ENCODE measurements around the gene DCT.

The DCT gene

GRCh38 chr13:94395860-94396259 lies 83.6 kb downstream of the DCT start:
- POLR2A ChIA-PET (ENCODE audit: low non-redundant PET): no interaction called here
- H3K27ac ChIP-seq: no peak overlapping the region
- CTCF ChIA-PET: no interaction called here
- no peak for TF ChIP-seq CTCF (conservative IDR thresholded peaks at IDR 0.05; ENCODE audit: low read depth)
- no peak for DNase-seq (ENCODE audit: low spot score)

DNA sequence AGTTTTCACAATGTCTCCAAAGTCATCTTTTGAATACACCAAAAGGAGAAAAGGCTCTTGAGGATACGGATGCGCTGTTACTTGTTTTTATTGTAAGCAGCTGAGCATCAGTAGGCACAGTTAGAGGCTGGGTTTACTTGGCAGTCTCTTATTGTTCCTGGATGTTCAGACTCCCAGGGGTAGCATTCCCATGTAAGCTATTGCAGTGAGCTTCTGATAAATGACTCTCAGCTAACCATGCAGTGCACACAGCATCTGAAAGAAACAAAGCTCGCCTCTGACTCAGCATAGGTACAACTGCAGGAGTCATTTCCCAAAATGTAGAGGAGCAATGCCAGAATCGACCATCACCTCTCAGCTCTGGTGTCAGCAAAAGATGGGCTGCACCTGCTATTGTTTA lies 84.8 kb downstream of the DCT start:
- CTCF ChIA-PET: no interaction called here
- no peak for DNase-seq (ENCODE audit: low spot score)
- TF ChIP-seq CTCF (conservative IDR thresholded peaks at IDR 0.05; ENCODE audit: low read depth): no peak
- no peak overlapping the region for H3K27ac ChIP-seq
- POLR2A ChIA-PET (ENCODE audit: low non-redundant PET): no interaction called here

- TF ChIP-seq CTCF (conservative IDR thresholded peaks at IDR 0.05; ENCODE audit: low read depth): no peak
- no peak overlapping the region for H3K27ac ChIP-seq
- DNase-seq (ENCODE audit: low spot score): no peak
- ChIA-PET CTCF (interaction anchor here (0.6 kb wide), 2 partner anchors 224 to 1053 kb away, joined by 3 to 4 read pairs; no protein-coding TSS in a partner anchor), POLR2A (ENCODE audit: low non-redundant PET) (no interaction called here)
These were observed 88.6 kb downstream of the DCT start for GRCh38 chr13:94390881-94391280.

DNA sequence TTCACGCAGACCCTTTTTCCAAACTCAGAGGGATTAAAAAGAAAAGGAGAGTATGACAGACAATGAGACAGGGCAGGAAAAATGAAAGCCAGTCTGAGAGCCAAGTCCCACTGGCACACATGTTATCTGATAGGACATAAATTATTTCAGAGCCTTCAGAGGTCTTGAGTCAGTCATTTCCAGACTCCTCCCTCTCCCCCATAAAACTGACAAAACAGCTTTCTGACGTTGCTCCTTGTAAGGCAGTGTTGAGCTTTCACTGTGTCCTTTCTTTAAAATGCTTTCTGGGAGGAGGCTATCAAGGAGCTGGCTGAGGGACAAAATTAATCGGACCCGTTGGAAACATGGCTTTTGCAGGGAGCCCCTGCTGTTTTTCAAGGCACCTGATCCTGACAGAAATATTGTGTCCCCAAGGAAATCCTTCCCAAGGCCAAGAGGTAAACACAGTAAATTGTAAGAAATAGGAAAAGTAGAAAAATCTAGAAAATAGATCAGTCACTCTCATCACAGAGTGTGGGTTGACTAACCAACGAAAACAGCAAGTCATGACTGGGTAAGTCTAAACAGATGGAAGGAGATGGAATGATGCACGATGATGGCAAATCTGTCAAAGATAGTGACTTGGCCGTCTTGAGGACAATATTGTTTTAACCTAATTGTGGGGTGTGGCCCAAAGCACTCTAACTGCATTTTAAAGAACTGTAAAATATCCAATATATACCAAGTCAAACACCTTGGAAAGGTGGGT lies 89.7 kb downstream of the DCT start:
- DNase-seq (ENCODE audit: low spot score): no peak
- ChIA-PET POLR2A (ENCODE audit: low non-redundant PET) (no interaction called here), CTCF (no interaction called here)
- H3K27ac ChIP-seq: no peak overlapping the region
- TF ChIP-seq CTCF (conservative IDR thresholded peaks at IDR 0.05; ENCODE audit: low read depth): no peak

GRCh38 chr13:94387047-94387446 lies 92.4 kb downstream of the DCT start:
- no peak for DNase-seq (ENCODE audit: low spot score)
- CTCF ChIA-PET: no interaction called here
- no peak overlapping the region for H3K27ac ChIP-seq
- POLR2A ChIA-PET (ENCODE audit: low non-redundant PET): no interaction called here
- TF ChIP-seq CTCF (conservative IDR thresholded peaks at IDR 0.05; ENCODE audit: low read depth): no peak

Data from RWPE1 (cell line).